Nephron progenitor cell (in vitro differentiated cells): ENCODE results near the gene BTD.

ENCODE experiments used
- DNase-seq: peaks from one replicate; pipeline ENCODE4 v3.0.0; 2021
- H3K27ac Mint-ChIP-seq: 2 replicates; pipeline ENCODE4 v1.8.0; 2021; ENCODE audit warnings: mild to moderate bottlenecking, moderate library complexity, mixed read lengths
- H3K27me3 Mint-ChIP-seq: 2 replicates; pipeline ENCODE4 v1.8.0; 2021; ENCODE audit warnings: mild to moderate bottlenecking, low read depth, mixed read lengths; ENCODE audit not compliant: poor library complexity
- H3K36me3 Mint-ChIP-seq: 2 replicates; pipeline ENCODE4 v1.8.0; 2021; ENCODE audit warnings: low read depth, mixed read lengths
- H3K4me1 Mint-ChIP-seq: 2 replicates; pipeline ENCODE4 v1.8.0; 2021; ENCODE audit warnings: mixed read lengths
- H3K4me3 Mint-ChIP-seq: 2 replicates; pipeline ENCODE4 v1.8.0; 2021; ENCODE audit warnings: mild to moderate bottlenecking, moderate library complexity, mixed read lengths
- H3K9me3 Mint-ChIP-seq: 2 replicates; pipeline ENCODE4 v1.8.0; 2021; ENCODE audit warnings: mild to moderate bottlenecking, moderate library complexity, mixed read lengths
- CTCF ChIP-seq: fragments of 200-600 bp; sonication (generic); IDR thresholded peaks from 2 replicates; pipeline ENCODE4 v1.5.0; 2021; ENCODE audit warnings: antibody characterized with exemption

Gene BTD

GRCh38 chr3:15651396-15651795 lies 49.9 kb downstream of the BTD start:
- Mint-ChIP-seq H3K36me3 (peaks cover 6% of the 10 kb centered on the region), H3K27me3 (no peaks in the 10 kb centered on the region), H3K4me1 (peaks cover 5% of the 10 kb centered on the region), H3K27ac (no peak overlapping the region), H3K4me3 (no peak overlapping the region), H3K9me3 (peaks cover 11% of the 10 kb centered on the region)
- no peak for TF ChIP-seq CTCF
- DNase-seq = no peak

DNA sequence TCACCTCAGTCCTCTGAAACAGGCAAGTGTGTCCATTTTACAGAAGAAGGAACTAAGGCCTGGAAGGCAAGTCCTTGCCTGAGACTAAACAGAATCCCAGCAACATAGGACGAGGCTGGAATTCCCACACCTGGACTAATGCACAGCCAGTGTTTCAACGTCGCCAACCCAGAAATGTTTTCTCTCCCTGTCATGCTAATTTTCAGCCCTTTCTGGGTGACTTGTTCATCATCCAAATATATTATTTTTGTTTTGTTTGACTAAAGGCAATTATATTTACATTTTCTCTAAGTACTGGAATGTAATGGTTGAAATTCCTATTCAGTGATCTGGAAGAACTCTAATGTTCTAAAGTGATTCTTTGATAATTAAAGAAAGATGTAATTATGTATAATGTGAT lies 51.8 kb downstream of the BTD start:
- Mint-ChIP-seq H3K4me1 (peaks cover 11% of the 10 kb centered on the region), H3K4me3 (no peak overlapping the region), H3K36me3 (peaks cover 12% of the 10 kb centered on the region), H3K27me3 (no peaks in the 10 kb centered on the region), H3K27ac (no peak overlapping the region), H3K9me3 (peaks cover 25% of the 10 kb centered on the region)
- TF ChIP-seq CTCF = no peak
- DNase-seq = no peak

GRCh38 chr3:15654127-15654526 lies 52.6 kb downstream of the BTD start:
- Mint-ChIP-seq H3K4me1 (peaks cover 11% of the 10 kb centered on the region), H3K4me3 (no peak overlapping the region), H3K36me3 (peaks cover 12% of the 10 kb centered on the region), H3K27ac (no peak overlapping the region), H3K9me3 (peaks cover 32% of the 10 kb centered on the region), H3K27me3 (no peaks in the 10 kb centered on the region)
- no peak for TF ChIP-seq CTCF
- DNase-seq = no peak

DNA sequence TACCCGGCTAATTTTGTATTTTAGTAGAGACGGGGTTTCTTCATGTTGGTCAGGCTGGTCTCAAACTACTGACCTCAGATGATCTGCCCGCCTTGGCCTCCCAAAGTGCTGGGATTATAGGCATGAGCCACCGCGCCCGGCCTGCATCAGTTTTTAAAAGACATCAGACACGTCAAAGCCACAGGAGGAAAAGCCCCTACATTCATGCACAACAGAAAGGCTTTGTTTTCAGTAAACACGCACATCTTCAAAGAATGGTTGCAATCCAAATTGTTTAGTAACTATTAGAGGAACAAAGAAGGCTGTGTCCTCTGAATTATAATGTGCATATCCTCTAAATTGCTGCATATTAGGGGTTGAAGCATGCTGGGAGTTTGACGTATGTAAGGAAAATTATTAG lies 53.3 kb downstream of the BTD start:
- TF ChIP-seq CTCF = no peak
- H3K4me1 Mint-ChIP-seq = peaks cover 17% of the 10 kb centered on the region
- no peaks in the 10 kb centered on the region for H3K27me3 Mint-ChIP-seq
- H3K4me3 Mint-ChIP-seq = no peak overlapping the region
- H3K9me3 Mint-ChIP-seq = peaks cover 37% of the 10 kb centered on the region
- DNase-seq = no peak
- H3K36me3 Mint-ChIP-seq = peaks cover 12% of the 10 kb centered on the region
- H3K27ac Mint-ChIP-seq = no peak overlapping the region

DNA sequence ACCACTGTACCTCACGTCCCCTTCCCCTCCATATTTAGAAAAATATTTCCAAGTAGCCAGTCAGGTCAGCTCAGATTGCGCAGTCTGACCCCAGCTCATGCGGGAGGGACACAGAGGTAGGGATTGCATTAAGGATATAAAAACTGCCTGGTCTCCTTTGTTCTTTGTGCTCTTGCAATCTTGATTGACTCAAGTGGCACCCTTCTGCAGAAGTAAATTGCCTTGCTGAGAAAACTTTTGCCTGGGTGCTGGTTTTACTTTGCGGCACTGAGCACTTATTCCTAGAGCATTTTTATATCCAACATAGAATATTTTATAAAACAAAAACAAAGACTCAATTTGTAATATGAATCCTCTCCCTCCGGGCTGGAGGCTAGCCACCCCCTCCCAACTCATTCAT lies 54.8 kb downstream of the BTD start:
- no peaks in the 10 kb centered on the region for H3K27me3 Mint-ChIP-seq
- H3K9me3 Mint-ChIP-seq = peaks cover 44% of the 10 kb centered on the region
- H3K36me3 Mint-ChIP-seq = peaks cover 12% of the 10 kb centered on the region
- H3K4me3 Mint-ChIP-seq = no peak overlapping the region
- H3K27ac Mint-ChIP-seq = no peak overlapping the region
- peaks cover 13% of the 10 kb centered on the region for H3K4me1 Mint-ChIP-seq
- no peak for TF ChIP-seq CTCF
- DNase-seq = no peak

GRCh38 chr3:15657016-15657415 lies 55.5 kb downstream of the BTD start:
- no peak for DNase-seq
- Mint-ChIP-seq H3K4me1 (peaks cover 12% of the 10 kb centered on the region), H3K9me3 (peaks cover 47% of the 10 kb centered on the region), H3K4me3 (no peak overlapping the region), H3K36me3 (peaks cover 12% of the 10 kb centered on the region), H3K27me3 (no peaks in the 10 kb centered on the region), H3K27ac (no peak overlapping the region)
- no peak for TF ChIP-seq CTCF
